IPS-15b (cell line): ENCODE measurements around the gene C1QTNF1.

Source experiments
- H3K27me3 ChIP-seq: one replicate; pipeline ENCODE4 v1.6.1; 2013; ENCODE audit warnings: low read length; ENCODE audit not compliant: control insufficient read depth, insufficient read depth
- H3K36me3 ChIP-seq: one replicate; pipeline ENCODE4 v1.6.1; 2013; ENCODE audit warnings: low read length; ENCODE audit not compliant: control insufficient read depth, insufficient read depth
- H3K4me1 ChIP-seq: one replicate; pipeline ENCODE4 v1.6.1; 2013; ENCODE audit warnings: mild to moderate bottlenecking, low read length; ENCODE audit not compliant: control insufficient read depth, insufficient read depth
- H3K4me3 ChIP-seq: one replicate; pipeline ENCODE4 v1.5.1; 2013; ENCODE audit warnings: low read depth, low read length
- H3K9ac ChIP-seq: one replicate; pipeline ENCODE4 v1.6.1; 2013; ENCODE audit warnings: low read depth, mild to moderate bottlenecking, low read length
- H3K9me3 ChIP-seq: one replicate; pipeline ENCODE4 v1.6.1; 2013; ENCODE audit warnings: mild to moderate bottlenecking, low read length; ENCODE audit not compliant: control insufficient read depth, insufficient read depth

The C1QTNF1 gene

GRCh38 chr17:79033046-79033616 is 9.2 kb downstream of the C1QTNF1 start:
- no peaks in the 10 kb centered on the region for H3K36me3 ChIP-seq
- H3K4me3 ChIP-seq: no peak overlapping the region
- no peaks in the 10 kb centered on the region for H3K4me1 ChIP-seq
- H3K27me3 ChIP-seq: peaks cover 4% of the 10 kb centered on the region
- H3K9ac ChIP-seq: no peak overlapping the region
- H3K9me3 ChIP-seq: no peaks in the 10 kb centered on the region

GRCh38 chr17:79033741-79034501 is 10.0 kb downstream of the C1QTNF1 start:
- no peaks in the 10 kb centered on the region for H3K4me1 ChIP-seq
- no peak overlapping the region for H3K4me3 ChIP-seq
- peaks cover 3% of the 10 kb centered on the region for H3K27me3 ChIP-seq

GRCh38 chr17:79034931-79035485 is 11.0 kb downstream of the C1QTNF1 start:
- Histone ChIP-seq H3K9ac (no peak overlapping the region), H3K9me3 (no peaks in the 10 kb centered on the region), H3K4me1 (no peaks in the 10 kb centered on the region), H3K27me3 (no peaks in the 10 kb centered on the region), H3K36me3 (no peaks in the 10 kb centered on the region), H3K4me3 (no peak overlapping the region)

More at GRCh38 chr17:79033741-79034501, 10.0 kb downstream of the C1QTNF1 start:
- no peak overlapping the region for H3K9ac ChIP-seq
- H3K9me3 ChIP-seq: no peaks in the 10 kb centered on the region
- H3K36me3 ChIP-seq: no peaks in the 10 kb centered on the region

GRCh38 chr17:79035686-79036085 is 11.7 kb downstream of the C1QTNF1 start:
- Histone ChIP-seq H3K27me3 (no peaks in the 10 kb centered on the region), H3K9ac (no peak overlapping the region), H3K4me3 (no peak overlapping the region), H3K36me3 (no peaks in the 10 kb centered on the region), H3K4me1 (no peaks in the 10 kb centered on the region), H3K9me3 (no peaks in the 10 kb centered on the region)

GRCh38 chr17:79036181-79036580 is 12.2 kb downstream of the C1QTNF1 start:
- no peak overlapping the region for H3K4me3 ChIP-seq
- no peaks in the 10 kb centered on the region for H3K9me3 ChIP-seq
- H3K4me1 ChIP-seq: no peaks in the 10 kb centered on the region
- no peaks in the 10 kb centered on the region for H3K36me3 ChIP-seq
- no peaks in the 10 kb centered on the region for H3K27me3 ChIP-seq
- H3K9ac ChIP-seq: no peak overlapping the region

GRCh38 chr17:79036596-79036995 is 12.6 kb downstream of the C1QTNF1 start:
- no peak overlapping the region for H3K9ac ChIP-seq
- no peaks in the 10 kb centered on the region for H3K4me1 ChIP-seq
- no peaks in the 10 kb centered on the region for H3K36me3 ChIP-seq
- H3K27me3 ChIP-seq: no peaks in the 10 kb centered on the region
- no peak overlapping the region for H3K4me3 ChIP-seq
- no peaks in the 10 kb centered on the region for H3K9me3 ChIP-seq

- Histone ChIP-seq H3K4me1 (no peaks in the 10 kb centered on the region), H3K9ac (no peak overlapping the region), H3K36me3 (no peaks in the 10 kb centered on the region), H3K9me3 (no peaks in the 10 kb centered on the region), H3K4me3 (no peak overlapping the region), H3K27me3 (no peaks in the 10 kb centered on the region)
Observed at GRCh38 chr17:79038545-79039135, 14.7 kb downstream of the C1QTNF1 start.

GRCh38 chr17:79039171-79039570 is 15.2 kb downstream of the C1QTNF1 start:
- H3K4me1 ChIP-seq: no peaks in the 10 kb centered on the region

GRCh38 chr17:79039886-79040285 is 15.9 kb downstream of the C1QTNF1 start:
- Histone ChIP-seq H3K4me3 (no peak overlapping the region), H3K9me3 (no peaks in the 10 kb centered on the region), H3K9ac (no peak overlapping the region), H3K27me3 (no peaks in the 10 kb centered on the region), H3K4me1 (no peaks in the 10 kb centered on the region), H3K36me3 (no peaks in the 10 kb centered on the region)

More at GRCh38 chr17:79039171-79039570, 15.2 kb downstream of the C1QTNF1 start:
- Histone ChIP-seq H3K36me3 (no peaks in the 10 kb centered on the region), H3K4me3 (no peak overlapping the region), H3K9ac (no peak overlapping the region), H3K9me3 (no peaks in the 10 kb centered on the region), H3K27me3 (no peaks in the 10 kb centered on the region)

GRCh38 chr17:79041041-79041570 is 17.1 kb downstream of the C1QTNF1 start:
- Histone ChIP-seq H3K27me3 (no peaks in the 10 kb centered on the region), H3K9me3 (no peaks in the 10 kb centered on the region), H3K9ac (no peak overlapping the region), H3K4me3 (no peak overlapping the region), H3K36me3 (no peaks in the 10 kb centered on the region), H3K4me1 (no peaks in the 10 kb centered on the region)

GRCh38 chr17:79041723-79042420 is 17.9 kb downstream of the C1QTNF1 start:
- Histone ChIP-seq H3K36me3 (no peaks in the 10 kb centered on the region), H3K4me1 (no peaks in the 10 kb centered on the region), H3K9me3 (no peaks in the 10 kb centered on the region), H3K9ac (no peak overlapping the region), H3K27me3 (no peaks in the 10 kb centered on the region), H3K4me3 (no peak overlapping the region)
